ENCODE measurements around the gene ATP2B2. TPM values are rescaled to one million over a fixed set of nuclear protein-coding genes. Genes with fewer than 3 reads are reported as not detected.

Gene ATP2B2
- polyA plus RNA-seq, 2 of the 4 experiments (the other 2 are of a cell fraction) = 0.03 to 0.04 TPM

DNA sequence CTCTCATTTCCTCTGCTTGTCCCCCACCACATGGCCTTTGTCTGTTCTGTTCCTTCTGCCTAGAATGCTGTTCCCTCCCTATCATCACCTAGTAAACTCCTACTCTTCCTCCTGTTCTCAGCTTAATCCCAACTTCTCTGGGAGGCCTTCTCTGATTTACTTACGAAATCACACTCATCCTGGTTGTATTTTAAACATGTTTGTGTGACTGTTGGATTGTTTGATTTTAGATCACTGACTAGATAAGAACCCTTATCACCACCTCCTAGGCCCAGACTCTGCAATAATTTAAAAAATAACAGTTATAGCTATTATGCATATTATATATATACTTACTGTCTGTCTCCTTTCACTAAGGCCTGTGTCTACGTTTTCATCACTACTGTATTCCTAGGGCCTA is 26.1 kb downstream of the ATP2B2 start:
- ATAC-seq (no peak), DNase-seq (ENCODE audit: low read depth in 1 of 2, low spot score in 1 of 2) (no peak), FAIRE-seq (no peak)
- WGBS (ENCODE audit: missing lambda C conversion rate) = 20% methylated on average over 2 of the region's 2 CpGs
- no peaks in the 10 kb centered on the region for H3K9me3 ChIP-seq
- H3K4me1 ChIP-seq = no peaks in the 10 kb centered on the region
- TF ChIP-seq HOXA7 (CRISPR knock-in tag; IDR thresholded peaks at IDR 0.05) (no peak), ZNF302 (CRISPR knock-in tag; IDR thresholded peaks at IDR 0.05) (no peak), HOXB5 (CRISPR knock-in tag; IDR thresholded peaks at IDR 0.05) (no peak), ESRRA (IDR thresholded peaks at IDR 0.05; ENCODE audit: borderline replicate concordance, low read length) (no peak), EP300 (IDR thresholded peaks at IDR 0.05) (no peak), NPAS2 (CRISPR knock-in tag; IDR thresholded peaks at IDR 0.05; ENCODE audit: borderline replicate concordance) (no peak), CHD4 (IDR thresholded peaks at IDR 0.05; ENCODE audit: borderline replicate concordance) (no peak), GATA3 (IDR thresholded peaks at IDR 0.05; ENCODE audit: borderline replicate concordance) (no peak), FOSL2 (IDR thresholded peaks at IDR 0.05) (no peak), FOSL2 (CRISPR knock-in tag; IDR thresholded peaks at IDR 0.05) (no peak), JUNB (IDR thresholded peaks at IDR 0.05) (no peak), SMC3 (IDR thresholded peaks at IDR 0.05) (no peak), MYC (IDR thresholded peaks at IDR 0.05; ENCODE audit: borderline replicate concordance, low read length) (no peak)
- TF ChIP-seq, protein P1, sequence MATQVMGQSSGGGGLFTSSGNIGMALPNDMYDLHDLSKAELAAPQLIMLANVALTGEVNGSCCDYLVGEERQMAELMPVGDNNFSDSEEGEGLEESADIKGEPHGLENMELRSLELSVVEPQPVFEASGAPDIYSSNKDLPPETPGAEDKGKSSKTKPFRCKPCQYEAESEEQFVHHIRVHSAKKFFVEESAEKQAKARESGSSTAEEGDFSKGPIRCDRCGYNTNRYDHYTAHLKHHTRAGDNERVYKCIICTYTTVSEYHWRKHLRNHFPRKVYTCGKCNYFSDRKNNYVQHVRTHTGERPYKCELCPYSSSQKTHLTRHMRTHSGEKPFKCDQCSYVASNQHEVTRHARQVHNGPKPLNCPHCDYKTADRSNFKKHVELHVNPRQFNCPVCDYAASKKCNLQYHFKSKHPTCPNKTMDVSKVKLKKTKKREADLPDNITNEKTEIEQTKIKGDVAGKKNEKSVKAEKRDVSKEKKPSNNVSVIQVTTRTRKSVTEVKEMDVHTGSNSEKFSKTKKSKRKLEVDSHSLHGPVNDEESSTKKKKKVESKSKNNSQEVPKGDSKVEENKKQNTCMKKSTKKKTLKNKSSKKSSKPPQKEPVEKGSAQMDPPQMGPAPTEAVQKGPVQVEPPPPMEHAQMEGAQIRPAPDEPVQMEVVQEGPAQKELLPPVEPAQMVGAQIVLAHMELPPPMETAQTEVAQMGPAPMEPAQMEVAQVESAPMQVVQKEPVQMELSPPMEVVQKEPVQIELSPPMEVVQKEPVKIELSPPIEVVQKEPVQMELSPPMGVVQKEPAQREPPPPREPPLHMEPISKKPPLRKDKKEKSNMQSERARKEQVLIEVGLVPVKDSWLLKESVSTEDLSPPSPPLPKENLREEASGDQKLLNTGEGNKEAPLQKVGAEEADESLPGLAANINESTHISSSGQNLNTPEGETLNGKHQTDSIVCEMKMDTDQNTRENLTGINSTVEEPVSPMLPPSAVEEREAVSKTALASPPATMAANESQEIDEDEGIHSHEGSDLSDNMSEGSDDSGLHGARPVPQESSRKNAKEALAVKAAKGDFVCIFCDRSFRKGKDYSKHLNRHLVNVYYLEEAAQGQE (IDR thresholded peaks at IDR 0.05) = no peak
- TF ChIP-seq, protein P2, sequence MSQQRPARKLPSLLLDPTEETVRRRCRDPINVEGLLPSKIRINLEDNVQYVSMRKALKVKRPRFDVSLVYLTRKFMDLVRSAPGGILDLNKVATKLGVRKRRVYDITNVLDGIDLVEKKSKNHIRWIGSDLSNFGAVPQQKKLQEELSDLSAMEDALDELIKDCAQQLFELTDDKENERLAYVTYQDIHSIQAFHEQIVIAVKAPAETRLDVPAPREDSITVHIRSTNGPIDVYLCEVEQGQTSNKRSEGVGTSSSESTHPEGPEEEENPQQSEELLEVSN (IDR thresholded peaks at IDR 0.05; ENCODE audit: borderline replicate concordance, low read depth) = no peak
- TF ChIP-seq, protein P3, sequence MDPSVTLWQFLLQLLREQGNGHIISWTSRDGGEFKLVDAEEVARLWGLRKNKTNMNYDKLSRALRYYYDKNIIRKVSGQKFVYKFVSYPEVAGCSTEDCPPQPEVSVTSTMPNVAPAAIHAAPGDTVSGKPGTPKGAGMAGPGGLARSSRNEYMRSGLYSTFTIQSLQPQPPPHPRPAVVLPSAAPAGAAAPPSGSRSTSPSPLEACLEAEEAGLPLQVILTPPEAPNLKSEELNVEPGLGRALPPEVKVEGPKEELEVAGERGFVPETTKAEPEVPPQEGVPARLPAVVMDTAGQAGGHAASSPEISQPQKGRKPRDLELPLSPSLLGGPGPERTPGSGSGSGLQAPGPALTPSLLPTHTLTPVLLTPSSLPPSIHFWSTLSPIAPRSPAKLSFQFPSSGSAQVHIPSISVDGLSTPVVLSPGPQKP (IDR thresholded peaks at IDR 0.05; ENCODE audit: low read depth, low read length) = no peak
- TF ChIP-seq, protein P4, sequence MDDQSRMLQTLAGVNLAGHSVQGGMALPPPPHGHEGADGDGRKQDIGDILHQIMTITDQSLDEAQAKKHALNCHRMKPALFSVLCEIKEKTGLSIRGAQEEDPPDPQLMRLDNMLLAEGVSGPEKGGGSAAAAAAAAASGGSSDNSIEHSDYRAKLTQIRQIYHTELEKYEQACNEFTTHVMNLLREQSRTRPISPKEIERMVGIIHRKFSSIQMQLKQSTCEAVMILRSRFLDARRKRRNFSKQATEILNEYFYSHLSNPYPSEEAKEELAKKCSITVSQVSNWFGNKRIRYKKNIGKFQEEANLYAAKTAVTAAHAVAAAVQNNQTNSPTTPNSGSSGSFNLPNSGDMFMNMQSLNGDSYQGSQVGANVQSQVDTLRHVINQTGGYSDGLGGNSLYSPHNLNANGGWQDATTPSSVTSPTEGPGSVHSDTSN (IDR thresholded peaks at IDR 0.05) = no peak
- TF ChIP-seq, protein P5, sequence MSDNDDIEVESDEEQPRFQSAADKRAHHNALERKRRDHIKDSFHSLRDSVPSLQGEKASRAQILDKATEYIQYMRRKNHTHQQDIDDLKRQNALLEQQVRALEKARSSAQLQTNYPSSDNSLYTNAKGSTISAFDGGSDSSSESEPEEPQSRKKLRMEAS (IDR thresholded peaks at IDR 0.05) = no peak
- TF ChIP-seq, protein P6, sequence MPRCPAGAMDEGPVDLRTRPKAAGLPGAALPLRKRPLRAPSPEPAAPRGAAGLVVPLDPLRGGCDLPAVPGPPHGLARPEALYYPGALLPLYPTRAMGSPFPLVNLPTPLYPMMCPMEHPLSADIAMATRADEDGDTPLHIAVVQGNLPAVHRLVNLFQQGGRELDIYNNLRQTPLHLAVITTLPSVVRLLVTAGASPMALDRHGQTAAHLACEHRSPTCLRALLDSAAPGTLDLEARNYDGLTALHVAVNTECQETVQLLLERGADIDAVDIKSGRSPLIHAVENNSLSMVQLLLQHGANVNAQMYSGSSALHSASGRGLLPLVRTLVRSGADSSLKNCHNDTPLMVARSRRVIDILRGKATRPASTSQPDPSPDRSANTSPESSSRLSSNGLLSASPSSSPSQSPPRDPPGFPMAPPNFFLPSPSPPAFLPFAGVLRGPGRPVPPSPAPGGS (IDR thresholded peaks at IDR 0.05) = no peak
- TF ChIP-seq, protein P7, sequence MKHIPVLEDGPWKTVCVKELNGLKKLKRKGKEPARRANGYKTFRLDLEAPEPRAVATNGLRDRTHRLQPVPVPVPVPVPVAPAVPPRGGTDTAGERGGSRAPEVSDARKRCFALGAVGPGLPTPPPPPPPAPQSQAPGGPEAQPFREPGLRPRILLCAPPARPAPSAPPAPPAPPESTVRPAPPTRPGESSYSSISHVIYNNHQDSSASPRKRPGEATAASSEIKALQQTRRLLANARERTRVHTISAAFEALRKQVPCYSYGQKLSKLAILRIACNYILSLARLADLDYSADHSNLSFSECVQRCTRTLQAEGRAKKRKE (CRISPR knock-in tag; IDR thresholded peaks at IDR 0.05; ENCODE audit: low read depth) = no peak
- no peak overlapping the region for H3K4me3 ChIP-seq
- ChIA-PET CTCF (no interaction called here), POLR2A (no interaction called here)
- H3K4me2 ChIP-seq = no peak overlapping the region
- H3K27ac ChIP-seq = no peak overlapping the region
